Stomach smooth muscle (tissue), 2 donors: ENCODE results near the gene PCDHB1.
"Not testable (repeated sequence)": the region's sequence is repeated elsewhere in the genome, so short reads cannot be mapped to it uniquely, and the experiment has no call there.

ENCODE experiments used
- H3K27ac ChIP-seq: one replicate; pipeline ENCODE4 v1.7.0; 2013; ENCODE audit warnings: mild to moderate bottlenecking, low read length, inconsistent platforms
- H3K27me3 ChIP-seq, 2 donors: one replicate each; pipeline ENCODE4 v1.7.0; 2013; ENCODE audit warnings: low read length in 2 of 2; ENCODE audit not compliant: insufficient read depth in 2 of 2, control insufficient read depth in 1 of 2
- H3K36me3 ChIP-seq, 2 donors: one replicate each; pipeline ENCODE4 v1.7.0; 2013; ENCODE audit warnings: low read length in 2 of 2; ENCODE audit not compliant: control insufficient read depth in 2 of 2, insufficient read depth in 2 of 2
- H3K4me1 ChIP-seq: one replicate; pipeline ENCODE4 v1.7.0; 2013; ENCODE audit warnings: low read length; ENCODE audit not compliant: control insufficient read depth, insufficient read depth
- H3K4me3 ChIP-seq, 2 donors: one replicate each; pipeline ENCODE4 v1.7.0; 2013; ENCODE audit warnings: low read length in 2 of 2
- H3K9ac ChIP-seq, 2 donors: one replicate each; pipeline ENCODE4 v1.7.0; 2013; ENCODE audit warnings: low read length in 2 of 2, mild to moderate bottlenecking in 1 of 2
- H3K9me3 ChIP-seq, 2 donors: one replicate each; pipeline ENCODE4 v1.7.0; 2013; ENCODE audit warnings: low read length in 2 of 2; ENCODE audit not compliant: control insufficient read depth in 2 of 2
- donor health status: healthy.
- donor health status: Pancreatic carcinoma.

Gene PCDHB1

DNA sequence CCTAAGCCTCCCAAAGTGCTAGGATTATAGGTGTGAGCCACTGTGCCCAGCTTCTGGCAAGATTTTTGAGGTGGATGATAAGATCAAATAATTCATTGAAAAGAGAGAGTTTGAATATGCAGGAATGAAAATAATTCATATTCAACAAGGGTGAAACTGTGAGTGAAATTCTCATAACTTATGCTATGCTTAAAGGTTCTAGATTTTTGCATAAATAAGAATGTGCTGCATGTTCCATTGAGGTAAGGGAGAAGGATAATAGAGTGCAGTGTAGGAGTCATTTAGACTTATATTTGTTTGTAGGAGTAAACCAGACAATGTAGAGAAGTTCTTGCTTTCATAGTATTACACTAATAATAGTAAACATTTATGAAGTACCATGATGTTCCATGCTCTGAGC lies 31.1 kb downstream of the PCDHB1 start:
- peaks cover 3 to 7% of the 10 kb centered on the region in 2 donors for H3K27me3 ChIP-seq
- H3K9me3 ChIP-seq, result peaks cover 3% of the 10 kb centered on the region in 2 donors
- H3K4me3 ChIP-seq, result no peak overlapping the region
- H3K4me1 ChIP-seq, result no peaks in the 10 kb centered on the region
- no peak overlapping the region for H3K27ac ChIP-seq
- no peaks in the 10 kb centered on the region for H3K36me3 ChIP-seq
- no peak overlapping the region for H3K9ac ChIP-seq

- Histone ChIP-seq H3K27ac (peak overlapping the region; percentile 12), H3K4me3 (peak overlapping the region; percentile 73 to 87), H3K9ac (peak overlapping the region; percentile 68 to 75)
These were observed 33.4 kb downstream of the PCDHB1 start for GRCh38 chr5:141084487-141084989.

DNA sequence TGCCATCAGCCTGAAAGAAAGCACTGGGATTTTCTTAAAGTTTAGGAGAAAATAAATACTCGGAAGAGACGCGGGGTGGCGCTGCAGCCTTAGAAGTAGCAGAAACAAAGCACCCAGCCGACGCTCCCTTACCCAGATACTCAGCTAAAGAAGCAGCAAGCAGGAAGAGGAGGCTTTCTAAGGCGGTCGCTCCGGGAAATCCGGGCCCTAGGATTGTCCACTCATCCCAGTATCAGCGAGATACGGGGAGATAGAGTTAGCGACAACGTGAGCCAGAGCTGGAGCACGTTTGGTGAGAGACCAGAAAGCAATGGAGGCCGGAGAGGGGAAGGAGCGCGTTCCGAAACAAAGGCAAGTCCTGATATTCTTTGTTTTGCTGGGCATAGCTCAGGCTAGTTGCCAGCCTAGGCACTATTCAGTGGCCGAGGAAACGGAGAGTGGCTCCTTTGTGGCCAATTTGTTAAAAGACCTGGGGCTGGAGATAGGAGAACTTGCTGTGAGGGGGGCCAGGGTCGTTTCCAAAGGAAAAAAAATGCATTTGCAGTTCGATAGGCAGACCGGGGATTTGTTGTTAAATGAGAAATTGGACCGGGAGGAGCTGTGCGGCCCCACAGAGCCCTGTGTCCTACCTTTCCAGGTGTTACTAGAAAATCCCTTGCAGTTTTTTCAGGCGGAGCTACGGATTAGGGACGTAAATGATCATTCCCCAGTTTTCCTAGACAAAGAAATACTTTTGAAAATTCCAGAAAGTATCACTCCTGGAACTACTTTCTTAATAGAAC lies 43.5 kb downstream of the PCDHB1 start, which contains the start of gene PCDHB2:
PCDHB2 (plus strand) TSS at position 135 of the 782 bp plus-strand sequence; CDS start at position 311, 176 bp downstream.
- Histone ChIP-seq H3K4me3 (peak within 1 kb of the TSS; percentile 27 to 60), H3K36me3 (no peaks in the 10 kb centered on the region), H3K9ac (peak within 1 kb of the TSS in 1 of 2 donors; percentile 21), H3K4me1 (no peaks in the 10 kb centered on the region), H3K27me3 (peaks cover 0 to 2% of the 10 kb centered on the region in 2 donors), H3K9me3 (peaks cover 15 to 27% of the 10 kb centered on the region in 2 donors), H3K27ac (no peak within 1 kb of the TSS)

More at GRCh38 chr5:141084487-141084989, 33.4 kb downstream of the PCDHB1 start:
- peaks cover 11 to 13% of the 10 kb centered on the region in 2 donors for H3K9me3 ChIP-seq
- no peaks in the 10 kb centered on the region for H3K36me3 ChIP-seq
- H3K27me3 ChIP-seq, result no peaks in the 10 kb centered on the region
- H3K4me1 ChIP-seq, result no peaks in the 10 kb centered on the region

GRCh38 chr5:141095263-141095641 lies 44.1 kb downstream of the PCDHB1 start:
- Histone ChIP-seq H3K9me3 (peaks cover 15 to 26% of the 10 kb centered on the region in 2 donors), H3K36me3 (no peaks in the 10 kb centered on the region), H3K9ac (no peak overlapping the region), H3K4me1 (no peaks in the 10 kb centered on the region), H3K27me3 (peaks cover 0 to 2% of the 10 kb centered on the region in 2 donors), H3K4me3 (peak overlapping the region in 1 of 2 donors; percentile 60), H3K27ac (no peak overlapping the region)

GRCh38 chr5:141096181-141096580 lies 45.0 kb downstream of the PCDHB1 start:
- H3K27me3 ChIP-seq, H3K36me3 ChIP-seq, H3K9ac ChIP-seq, H3K4me1 ChIP-seq, H3K27ac ChIP-seq, H3K4me3 ChIP-seq: not testable (repeated sequence)
- H3K9me3 ChIP-seq, result peaks cover 21 to 31% of the 10 kb centered on the region in 2 donors

- H3K9ac ChIP-seq, H3K4me1 ChIP-seq, H3K4me3 ChIP-seq, H3K27me3 ChIP-seq, H3K36me3 ChIP-seq, H3K27ac ChIP-seq: not testable (repeated sequence)
- H3K9me3 ChIP-seq, result peaks cover 21 to 35% of the 10 kb centered on the region in 2 donors
These were observed 45.4 kb downstream of the PCDHB1 start for GRCh38 chr5:141096586-141096985.

GRCh38 chr5:141100243-141100805 lies 49.1 kb downstream of the PCDHB1 start, which contains the start of gene PCDHB3:
Gene PCDHB3, plus strand, starts transcription at chr5:141100473. Its CDS starts 177 bp downstream, at chr5:141100650.
- no peaks in the 10 kb centered on the region for H3K36me3 ChIP-seq
- no peak within 1 kb of the TSS for H3K9ac ChIP-seq
- no peak within 1 kb of the TSS for H3K27ac ChIP-seq
- H3K9me3 ChIP-seq, result peaks cover 8 to 24% of the 10 kb centered on the region in 2 donors
- no peaks in the 10 kb centered on the region for H3K4me1 ChIP-seq
- H3K4me3 ChIP-seq, result peak within 1 kb of the TSS; percentile 46 to 55
- H3K27me3 ChIP-seq, result no peaks in the 10 kb centered on the region

- H3K4me3 ChIP-seq, result peak overlapping the region; percentile 46 to 55
- no peak overlapping the region for H3K9ac ChIP-seq
- H3K27me3 ChIP-seq, result no peaks in the 10 kb centered on the region
- H3K4me1 ChIP-seq, result no peaks in the 10 kb centered on the region
- no peak overlapping the region for H3K27ac ChIP-seq
- peaks cover 5 to 18% of the 10 kb centered on the region in 2 donors for H3K9me3 ChIP-seq
- no peaks in the 10 kb centered on the region for H3K36me3 ChIP-seq
These were observed 49.9 kb downstream of the PCDHB1 start for GRCh38 chr5:141101059-141101458.

GRCh38 chr5:141102070-141102469 lies 50.9 kb downstream of the PCDHB1 start:
- H3K9me3 ChIP-seq, result peaks cover 5 to 18% of the 10 kb centered on the region in 2 donors
- not testable (repeated sequence) for H3K4me3 ChIP-seq, H3K4me1 ChIP-seq, H3K27ac ChIP-seq, H3K36me3 ChIP-seq, H3K27me3 ChIP-seq, H3K9ac ChIP-seq

DNA sequence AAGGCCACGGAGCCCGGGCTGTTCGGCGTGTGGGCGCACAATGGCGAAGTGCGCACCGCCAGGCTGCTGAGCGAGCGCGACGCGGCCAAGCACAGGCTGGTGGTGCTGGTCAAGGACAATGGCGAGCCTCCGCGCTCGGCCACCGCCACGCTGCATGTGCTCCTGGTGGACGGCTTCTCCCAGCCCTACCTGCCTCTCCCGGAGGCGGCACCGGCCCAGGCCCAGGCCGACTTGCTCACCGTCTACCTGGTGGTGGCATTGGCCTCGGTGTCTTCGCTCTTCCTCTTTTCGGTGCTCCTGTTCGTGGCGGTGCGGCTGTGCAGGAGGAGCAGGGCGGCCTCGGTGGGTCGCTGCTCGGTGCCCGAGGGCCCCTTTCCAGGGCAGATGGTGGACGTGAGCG lies 51.3 kb downstream of the PCDHB1 start:
- not testable (repeated sequence) for H3K36me3 ChIP-seq, H3K4me1 ChIP-seq, H3K27ac ChIP-seq, H3K27me3 ChIP-seq, H3K9ac ChIP-seq, H3K4me3 ChIP-seq
- H3K9me3 ChIP-seq, result peaks cover 5 to 18% of the 10 kb centered on the region in 2 donors
